Duodenal mucosa (tissue), 2 donors: ENCODE data around the gene ILDR1.

Experiments
- H3K27ac ChIP-seq: one replicate; pipeline ENCODE4 v1.7.0; 2013; ENCODE audit warnings: low read depth, low read length
- H3K27me3 ChIP-seq, 2 donors: one replicate each; pipeline ENCODE4 v1.7.0; 2013; ENCODE audit warnings: low read length in 2 of 2, control low read depth in 1 of 2; ENCODE audit not compliant: insufficient read depth in 2 of 2, control insufficient read depth in 1 of 2
- H3K36me3 ChIP-seq, 2 donors: one replicate each; pipeline ENCODE4 v1.7.0; 2013; ENCODE audit warnings: low read length in 2 of 2, control low read depth in 1 of 2; ENCODE audit not compliant: insufficient read depth in 2 of 2, control insufficient read depth in 1 of 2
- H3K4me1 ChIP-seq, 2 donors: one replicate each; pipeline ENCODE4 v1.7.0; 2013; ENCODE audit warnings: low read length in 2 of 2, control low read depth in 1 of 2; ENCODE audit not compliant: insufficient read depth in 2 of 2, control insufficient read depth in 1 of 2
- H3K4me3 ChIP-seq, 2 donors: one replicate each; pipeline ENCODE4 v1.7.0; 2013; ENCODE audit warnings: low read length in 2 of 2, low read depth in 1 of 2
- H3K9ac ChIP-seq, 2 donors: one replicate each; pipeline ENCODE4 v1.7.0; 2013; ENCODE audit warnings: low read length in 2 of 2, low read depth in 1 of 2
- H3K9me3 ChIP-seq, 2 donors: one replicate each; pipeline ENCODE4 v1.7.0; 2013; ENCODE audit warnings: low read length in 2 of 2, control low read depth in 1 of 2; ENCODE audit not compliant: control insufficient read depth in 1 of 2

The ILDR1 gene

DNA sequence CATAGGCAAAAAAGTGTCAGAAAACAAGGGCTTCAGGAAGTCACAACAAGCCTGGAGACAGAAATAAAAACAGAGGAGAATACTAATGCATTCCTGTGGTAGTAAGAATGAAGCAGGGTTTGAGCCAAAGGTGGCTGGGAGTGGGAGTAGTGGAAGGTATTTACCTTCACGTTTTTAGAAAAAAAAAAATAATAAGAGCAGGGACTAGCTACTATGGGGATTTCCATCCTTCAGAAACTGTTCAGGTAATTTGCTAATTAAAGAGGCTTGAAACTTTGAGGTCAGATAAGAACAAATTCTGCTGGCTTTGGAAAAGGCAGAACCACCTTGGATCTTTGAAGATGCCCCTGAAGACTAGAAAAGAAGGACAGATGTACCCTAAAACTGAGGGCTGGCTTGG is 18.4 kb downstream of the ILDR1 start:
- Histone ChIP-seq H3K4me1 (peaks cover 0 to 4% of the 10 kb centered on the region in 2 donors), H3K36me3 (peaks cover 0 to 12% of the 10 kb centered on the region in 2 donors), H3K27me3 (no peaks in the 10 kb centered on the region), H3K4me3 (no peak overlapping the region), H3K27ac (no peak overlapping the region), H3K9me3 (no peaks in the 10 kb centered on the region), H3K9ac (peak overlapping the region in 1 of 2 donors; percentile 1)

DNA sequence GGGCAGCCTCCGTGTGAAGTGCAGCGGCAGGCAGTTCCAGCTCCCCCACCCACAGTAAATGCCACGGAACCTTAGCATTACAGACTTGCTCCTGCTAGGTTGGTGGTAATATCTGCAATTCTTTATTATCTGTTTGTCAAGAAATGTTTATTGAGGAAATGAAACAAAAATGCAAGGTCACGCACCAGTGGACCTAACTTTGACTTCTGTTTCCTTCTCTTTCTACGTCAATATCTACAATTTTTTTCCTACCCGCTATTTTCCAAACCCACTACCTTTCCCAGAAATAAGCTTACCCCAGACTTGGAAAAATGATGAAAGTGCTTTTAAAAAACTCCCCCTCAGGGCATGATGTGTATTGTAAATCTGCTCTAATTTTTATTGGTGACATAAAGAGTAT is 18.9 kb downstream of the ILDR1 start:
- peaks cover 0 to 14% of the 10 kb centered on the region in 2 donors for H3K36me3 ChIP-seq
- H3K27me3 ChIP-seq: no peaks in the 10 kb centered on the region
- no peak overlapping the region for H3K4me3 ChIP-seq
- no peak overlapping the region for H3K9ac ChIP-seq
- no peaks in the 10 kb centered on the region for H3K9me3 ChIP-seq
- peaks cover 0 to 4% of the 10 kb centered on the region in 2 donors for H3K4me1 ChIP-seq
- H3K27ac ChIP-seq: no peak overlapping the region

DNA sequence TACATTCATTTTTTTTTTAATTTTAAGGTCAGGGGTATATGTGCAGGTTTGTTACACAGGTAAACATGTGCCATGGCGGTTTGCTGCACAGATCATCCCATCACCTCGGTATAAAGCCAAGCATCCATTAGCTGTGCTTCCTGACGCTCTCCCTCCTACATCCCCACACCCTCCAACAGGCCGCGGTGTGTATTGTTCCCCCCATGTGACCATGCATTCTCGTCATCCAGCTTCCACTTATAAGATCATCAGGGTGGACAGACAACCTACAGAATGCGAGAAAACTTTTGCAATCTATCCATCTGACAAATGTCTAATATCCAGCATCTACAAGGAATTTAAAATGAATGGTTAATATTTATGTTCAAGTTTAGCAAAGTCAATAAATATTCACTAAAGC is 19.4 kb downstream of the ILDR1 start:
- H3K4me3 ChIP-seq: no peak overlapping the region
- no peak overlapping the region for H3K9ac ChIP-seq
- peaks cover 0 to 14% of the 10 kb centered on the region in 2 donors for H3K36me3 ChIP-seq
- H3K4me1 ChIP-seq: peaks cover 0 to 4% of the 10 kb centered on the region in 2 donors
- no peak overlapping the region for H3K27ac ChIP-seq
- H3K9me3 ChIP-seq: no peaks in the 10 kb centered on the region
- no peaks in the 10 kb centered on the region for H3K27me3 ChIP-seq

DNA sequence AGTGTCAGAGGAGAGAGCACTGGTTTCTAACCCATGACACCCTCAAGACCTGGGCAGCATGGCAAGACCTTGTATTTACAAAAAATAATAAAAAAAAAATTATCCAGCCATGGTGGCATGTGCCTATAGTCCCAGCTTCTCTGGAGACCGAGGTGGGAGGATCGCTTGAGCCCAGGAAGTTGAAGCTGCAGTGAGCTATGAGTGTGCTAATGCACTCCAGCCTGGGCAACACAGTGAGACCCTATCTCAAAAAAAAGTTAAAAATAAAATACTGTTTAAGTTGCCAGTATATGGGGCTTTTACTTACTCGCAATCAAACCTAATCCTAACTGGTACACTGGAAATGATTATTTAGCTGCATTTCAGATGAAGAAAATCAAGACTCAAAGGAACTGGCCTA is 20.2 kb downstream of the ILDR1 start:
- Histone ChIP-seq H3K9me3 (no peaks in the 10 kb centered on the region), H3K4me3 (no peak overlapping the region), H3K4me1 (peaks cover 0 to 4% of the 10 kb centered on the region in 2 donors), H3K9ac (no peak overlapping the region), H3K27me3 (no peaks in the 10 kb centered on the region), H3K36me3 (peaks cover 0 to 14% of the 10 kb centered on the region in 2 donors), H3K27ac (no peak overlapping the region)

DNA sequence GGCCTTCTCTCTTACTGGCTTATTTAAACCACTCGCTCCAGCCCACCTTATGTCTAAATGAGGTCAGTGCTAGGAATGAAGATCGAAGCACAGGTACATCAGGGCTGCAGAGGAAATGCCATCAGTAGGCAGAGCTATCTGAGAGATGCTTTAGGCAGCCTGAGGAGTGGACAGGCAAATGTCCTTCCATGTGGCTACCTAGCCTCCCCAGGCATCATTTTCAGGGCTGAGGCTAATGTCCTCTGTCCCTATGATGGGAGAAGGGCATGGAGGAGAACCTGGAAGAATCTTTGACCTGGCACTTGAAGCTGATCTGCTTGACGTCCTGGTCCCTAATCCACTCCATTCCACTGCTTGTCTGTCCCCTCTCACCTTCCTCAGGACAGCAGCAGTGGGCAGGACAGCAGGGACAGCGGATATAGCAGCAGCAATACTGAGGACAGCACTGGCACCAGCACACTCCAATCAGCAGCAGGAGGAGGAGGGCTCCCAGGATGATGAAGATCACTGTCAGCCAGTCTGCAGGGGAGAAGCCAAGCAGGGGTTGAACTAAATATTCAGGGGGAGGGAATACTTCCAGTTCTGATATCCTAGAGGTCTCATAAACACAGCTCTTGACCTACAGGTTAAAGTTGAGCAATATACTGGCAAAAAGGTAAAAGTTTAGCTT is 21.0 kb downstream of the ILDR1 start:
- Histone ChIP-seq H3K27ac (no peak overlapping the region), H3K4me1 (peaks cover 4% of the 10 kb centered on the region in 2 donors), H3K4me3 (no peak overlapping the region), H3K36me3 (peaks cover 0 to 14% of the 10 kb centered on the region in 2 donors), H3K9ac (no peak overlapping the region), H3K9me3 (no peaks in the 10 kb centered on the region), H3K27me3 (no peaks in the 10 kb centered on the region)

DNA sequence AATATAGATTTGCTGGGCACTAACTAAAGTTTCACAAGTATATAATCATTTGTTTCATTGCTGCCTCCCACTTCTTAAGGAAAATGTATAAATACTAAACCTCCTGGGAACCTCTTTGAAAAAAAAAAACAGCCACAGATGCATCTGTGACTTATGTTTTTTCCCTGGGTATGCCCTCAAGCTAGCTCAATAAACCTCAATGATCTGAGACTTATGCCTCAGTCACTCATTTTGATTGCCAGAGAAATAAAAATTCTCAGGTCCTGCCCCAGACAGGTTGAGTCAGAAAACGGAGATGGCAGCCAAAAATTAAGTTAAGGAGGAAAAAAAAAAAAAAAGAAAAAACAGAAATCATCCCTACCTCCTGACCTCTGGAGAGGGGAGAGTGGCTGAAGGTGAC is 22.1 kb downstream of the ILDR1 start:
- H3K4me3 ChIP-seq: no peak overlapping the region
- no peaks in the 10 kb centered on the region for H3K9me3 ChIP-seq
- peaks cover 4 to 14% of the 10 kb centered on the region in 2 donors for H3K4me1 ChIP-seq
- H3K36me3 ChIP-seq: peaks cover 0 to 14% of the 10 kb centered on the region in 2 donors
- no peaks in the 10 kb centered on the region for H3K27me3 ChIP-seq
- H3K27ac ChIP-seq: no peak overlapping the region
- H3K9ac ChIP-seq: no peak overlapping the region

DNA sequence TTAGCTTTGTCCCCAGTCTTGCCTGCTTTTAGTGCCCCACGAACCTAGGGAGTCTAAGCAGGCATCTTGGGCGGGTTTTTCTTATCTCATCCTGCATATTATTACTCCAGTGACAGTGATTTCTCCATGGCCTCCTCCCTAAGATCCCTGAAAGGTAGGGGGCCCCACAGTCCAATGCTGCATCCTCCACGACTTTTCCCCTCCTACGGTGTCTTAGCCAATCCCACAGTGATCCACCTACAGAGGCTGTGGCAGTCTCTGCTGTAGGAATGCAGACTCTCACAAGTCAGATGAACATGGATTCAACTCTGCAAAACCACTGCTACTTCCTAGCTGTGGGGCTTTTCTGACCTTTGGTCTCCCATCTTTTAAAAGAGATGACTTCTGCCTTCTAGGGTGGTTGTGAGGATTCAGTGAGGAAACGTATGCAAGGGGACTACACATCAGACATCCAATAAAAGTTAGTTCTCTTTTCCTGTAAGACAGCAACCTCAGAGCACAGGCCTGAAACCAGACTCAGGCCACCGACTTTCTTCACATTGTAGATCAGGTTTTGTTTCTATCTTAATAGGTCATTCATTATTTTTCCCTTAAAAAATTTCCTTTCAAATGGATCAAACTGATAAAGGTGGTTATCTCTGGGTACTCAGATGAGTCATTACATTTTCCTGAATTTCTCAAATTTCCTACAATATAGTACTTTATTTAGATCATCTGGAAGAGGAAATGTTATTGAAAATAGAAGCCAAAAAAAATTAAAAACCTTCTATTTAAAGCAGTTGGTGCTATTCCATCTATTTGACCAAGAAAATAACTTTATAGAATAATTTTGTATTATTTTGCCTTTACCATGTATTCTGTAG is 23.2 kb downstream of the ILDR1 start:
- H3K36me3 ChIP-seq: peaks cover 0 to 16% of the 10 kb centered on the region in 2 donors
- no peaks in the 10 kb centered on the region for H3K27me3 ChIP-seq
- H3K27ac ChIP-seq: no peak overlapping the region
- peaks cover under 1 to 14% of the 10 kb centered on the region in 2 donors for H3K4me1 ChIP-seq
- H3K9me3 ChIP-seq: no peaks in the 10 kb centered on the region
- no peak overlapping the region for H3K9ac ChIP-seq
- no peak overlapping the region for H3K4me3 ChIP-seq

DNA sequence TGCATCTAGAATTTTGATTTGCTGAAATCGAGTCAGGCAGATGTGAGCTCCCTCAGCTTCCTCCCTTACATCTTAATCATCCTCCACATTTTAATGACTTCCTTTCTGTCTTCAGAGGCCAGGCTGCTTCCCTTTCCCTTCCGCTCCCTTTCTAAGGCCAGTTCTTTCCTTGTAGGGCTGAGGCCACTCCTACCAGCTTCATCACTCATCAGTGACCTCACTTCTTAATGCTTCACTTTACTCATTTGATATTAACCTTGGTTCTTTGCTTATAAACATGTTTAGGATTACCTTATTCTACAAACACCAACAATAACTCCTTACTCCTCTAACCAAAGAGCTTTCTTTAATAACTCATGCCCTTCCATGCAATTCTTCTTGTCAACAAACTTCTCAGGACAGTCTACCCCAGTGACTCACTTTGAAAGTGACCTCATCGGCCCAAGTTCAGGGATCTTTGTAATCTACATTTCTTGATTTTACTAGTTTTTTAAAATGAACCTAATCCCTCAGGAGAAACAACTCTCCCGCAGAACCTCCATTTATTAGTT is 23.9 kb downstream of the ILDR1 start:
- Histone ChIP-seq H3K36me3 (peaks cover 0 to 22% of the 10 kb centered on the region in 2 donors), H3K27ac (no peak overlapping the region), H3K4me3 (no peak overlapping the region), H3K9me3 (no peaks in the 10 kb centered on the region), H3K9ac (no peak overlapping the region), H3K4me1 (peaks cover 0 to 14% of the 10 kb centered on the region in 2 donors), H3K27me3 (no peaks in the 10 kb centered on the region)

DNA sequence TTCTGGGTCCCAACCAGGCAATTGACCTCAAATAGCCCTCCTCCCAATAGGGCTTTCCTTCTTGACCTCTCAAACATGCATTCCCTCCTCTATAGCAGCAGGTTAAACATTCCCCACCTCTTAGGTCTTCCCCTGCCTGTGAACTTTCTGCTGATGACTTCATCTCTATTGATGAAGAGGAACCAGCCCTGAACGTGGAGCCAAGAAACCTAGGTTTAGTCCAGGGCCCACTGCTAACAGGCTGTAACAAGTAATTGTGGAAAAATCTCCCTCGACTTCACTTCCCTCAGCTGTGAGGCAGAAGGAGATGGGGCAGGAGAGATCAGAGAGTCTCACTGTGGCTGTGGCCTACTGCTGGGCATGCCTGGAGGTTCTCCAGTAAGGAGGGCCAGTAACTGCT is 24.7 kb downstream of the ILDR1 start:
- no peaks in the 10 kb centered on the region for H3K9me3 ChIP-seq
- H3K4me3 ChIP-seq: no peak overlapping the region
- no peak overlapping the region for H3K9ac ChIP-seq
- peaks cover 0 to 28% of the 10 kb centered on the region in 2 donors for H3K36me3 ChIP-seq
- H3K27ac ChIP-seq: no peak overlapping the region
- H3K27me3 ChIP-seq: no peaks in the 10 kb centered on the region
- H3K4me1 ChIP-seq: peaks cover 0 to 14% of the 10 kb centered on the region in 2 donors

DNA sequence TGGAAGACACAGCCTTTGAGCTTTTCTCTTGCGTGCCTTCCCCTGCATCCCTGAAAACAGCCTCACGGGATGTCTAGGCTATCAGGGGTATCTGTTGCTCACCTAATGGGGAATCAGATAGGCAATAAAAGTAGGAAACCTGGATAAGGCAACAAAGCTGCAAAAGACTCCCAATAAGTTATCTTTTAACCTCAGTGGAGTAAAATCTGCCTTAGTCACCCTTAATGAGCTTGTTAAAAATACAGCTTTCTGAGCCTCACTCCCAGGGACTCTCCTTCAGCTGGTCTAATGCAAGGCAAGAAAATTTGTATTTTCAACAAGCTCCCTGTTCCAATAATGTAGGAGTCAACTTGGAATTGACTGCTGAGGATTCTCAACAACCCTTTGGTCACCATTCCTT is 25.6 kb downstream of the ILDR1 start:
- no peak overlapping the region for H3K27ac ChIP-seq
- no peaks in the 10 kb centered on the region for H3K9me3 ChIP-seq
- H3K4me1 ChIP-seq: peaks cover 0 to 14% of the 10 kb centered on the region in 2 donors
- H3K4me3 ChIP-seq: no peak overlapping the region
- H3K27me3 ChIP-seq: no peaks in the 10 kb centered on the region
- no peak overlapping the region for H3K9ac ChIP-seq
- peaks cover 0 to 28% of the 10 kb centered on the region in 2 donors for H3K36me3 ChIP-seq
